Fibroblast of lung (primary cell): ENCODE results near the gene FCRL3. TPM values are rescaled to one million over a fixed set of nuclear protein-coding genes. Genes with fewer than 3 reads are reported as not detected.

Source experiments
- DNase-seq, 2 donors: peaks; one replicate each; pipeline versions ENCODE4 v3.0.0 to v3.0.0-alpha.2; 2010; ENCODE audit warnings: low read depth in 2 of 2
- H2AFZ ChIP-seq: 2 replicates; pipeline ENCODE4 v1.5.1; 2012; ENCODE audit warnings: low read length, control low read depth, inconsistent platforms
- H3K27ac ChIP-seq: 2 replicates; pipeline ENCODE4 v1.5.1; 2011; ENCODE audit warnings: low read length, control low read depth; ENCODE audit not compliant: insufficient read depth
- H3K27me3 ChIP-seq: 2 replicates; pipeline ENCODE4 v1.5.1; 2011; ENCODE audit warnings: mild to moderate bottlenecking, low read length; ENCODE audit not compliant: control insufficient read depth, insufficient read depth
- H3K36me3 ChIP-seq: 2 replicates; pipeline ENCODE4 v1.5.1; 2011; ENCODE audit warnings: low read length; ENCODE audit not compliant: control insufficient read depth, insufficient read depth
- H3K4me1 ChIP-seq: 2 replicates; pipeline ENCODE4 v1.5.1; 2011; ENCODE audit warnings: low read length; ENCODE audit not compliant: control insufficient read depth, insufficient read depth; ENCODE audit errors: extremely low read depth
- H3K4me2 ChIP-seq: 2 replicates; pipeline ENCODE4 v1.5.1; 2011; ENCODE audit warnings: low read length, control low read depth; ENCODE audit not compliant: insufficient read depth; ENCODE audit errors: extremely low read depth
- H3K4me3 ChIP-seq, 4 experiments: fragments of 200-600 bp in 1 of 4; sonication (generic) in 1 of 4; replicated peaks in 1 of 4; 2 replicates each; pipeline ENCODE4 v1.5.1; 2011 to 2016; ENCODE audit warnings: low read length in 4 of 4, low read depth in 3 of 4, mild to moderate bottlenecking in 3 of 4, control low read depth in 2 of 4, inconsistent platforms in 1 of 4, mixed read lengths in 1 of 4; ENCODE audit not compliant: insufficient read depth in 1 of 4; ENCODE audit errors: control extremely low read depth in 1 of 4
- H3K79me2 ChIP-seq: 2 replicates; pipeline ENCODE4 v1.5.1; 2012; ENCODE audit warnings: mild to moderate bottlenecking, low read length, inconsistent platforms; ENCODE audit not compliant: control insufficient read depth, insufficient read depth
- H3K9ac ChIP-seq: 2 replicates; pipeline ENCODE4 v1.5.1; 2011; ENCODE audit warnings: mild to moderate bottlenecking, low read length, control low read depth; ENCODE audit not compliant: insufficient read depth
- H3K9me3 ChIP-seq: 2 replicates; pipeline ENCODE4 v1.5.1; 2012; ENCODE audit warnings: low read depth, low read length; ENCODE audit not compliant: control insufficient read depth, insufficient read depth
- H4K20me1 ChIP-seq: 2 replicates; pipeline ENCODE4 v1.5.1; 2011; ENCODE audit warnings: low read length; ENCODE audit not compliant: control insufficient read depth, insufficient read depth; ENCODE audit errors: extremely low read depth
- EZH2 ChIP-seq: IDR thresholded peaks from 2 replicates; pipeline ENCODE4 v1.5.1; 2012; ENCODE audit warnings: low read length, control low read depth, mild to moderate bottlenecking; ENCODE audit errors: missing control alignments
- polyA plus RNA-seq, 2 donors: library from polyadenylated mRNA; depleted of rRNA in 1 of 2; stranded (reverse) in 1 of 2; unstranded in 1 of 2; fragments of >200 nt; gene quantifications; 2 replicates each; pipeline ENCODE4 v1.2.1, GENCODE V29; 2011 to 2012; ENCODE audit warnings: missing spikeins in 1 of 2
- total RNA-seq: library from RNA; depleted of rRNA; stranded (reverse); fragments of >200 nt; gene quantifications from 2 replicates; pipeline ENCODE4 v1.2.1, GENCODE V29; 2014
- TF ChIP-seq, protein P1 (sequence below), 2 donors: IDR thresholded peaks in 1 of 2; conservative IDR thresholded peaks in 1 of 2; 1 replicate in 1 of 2; 2 replicates in 1 of 2; pipeline ENCODE4 v1.5.1; 2011 to 2012; ENCODE audit warnings: low read length in 2 of 2, control low read depth in 1 of 2, inconsistent platforms in 1 of 2, low read depth in 1 of 2, mild to moderate bottlenecking in 1 of 2

FCRL3 gene
- total and polyA plus RNA-seq, 2 donors (not counting 1 experiment from before 2014, with no cell fraction given), result not detected

DNA sequence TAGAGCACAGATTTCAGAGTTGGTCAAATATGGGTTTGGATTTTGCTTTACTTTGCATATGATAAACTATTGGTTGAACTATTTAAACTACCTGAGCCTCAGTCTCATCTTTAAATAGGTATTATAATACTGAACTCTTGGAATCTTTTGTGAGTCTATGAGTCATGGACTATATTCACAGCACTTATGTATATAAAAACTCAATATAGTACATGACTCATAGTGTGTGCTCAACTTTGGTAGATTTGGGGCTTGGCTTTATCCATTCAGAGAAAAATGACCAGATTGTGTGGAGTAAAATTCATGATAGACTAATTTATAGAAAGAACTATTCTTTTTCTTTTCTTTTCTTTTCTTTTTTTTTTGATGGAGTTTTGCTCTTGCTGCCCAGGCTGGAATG is 28.7 kb downstream of the FCRL3 start:
- Histone ChIP-seq H3K27me3 (no peaks in the 10 kb centered on the region), H3K9ac (no peak overlapping the region)
- TF ChIP-seq EZH2, result no peak
- TF ChIP-seq, protein P1, sequence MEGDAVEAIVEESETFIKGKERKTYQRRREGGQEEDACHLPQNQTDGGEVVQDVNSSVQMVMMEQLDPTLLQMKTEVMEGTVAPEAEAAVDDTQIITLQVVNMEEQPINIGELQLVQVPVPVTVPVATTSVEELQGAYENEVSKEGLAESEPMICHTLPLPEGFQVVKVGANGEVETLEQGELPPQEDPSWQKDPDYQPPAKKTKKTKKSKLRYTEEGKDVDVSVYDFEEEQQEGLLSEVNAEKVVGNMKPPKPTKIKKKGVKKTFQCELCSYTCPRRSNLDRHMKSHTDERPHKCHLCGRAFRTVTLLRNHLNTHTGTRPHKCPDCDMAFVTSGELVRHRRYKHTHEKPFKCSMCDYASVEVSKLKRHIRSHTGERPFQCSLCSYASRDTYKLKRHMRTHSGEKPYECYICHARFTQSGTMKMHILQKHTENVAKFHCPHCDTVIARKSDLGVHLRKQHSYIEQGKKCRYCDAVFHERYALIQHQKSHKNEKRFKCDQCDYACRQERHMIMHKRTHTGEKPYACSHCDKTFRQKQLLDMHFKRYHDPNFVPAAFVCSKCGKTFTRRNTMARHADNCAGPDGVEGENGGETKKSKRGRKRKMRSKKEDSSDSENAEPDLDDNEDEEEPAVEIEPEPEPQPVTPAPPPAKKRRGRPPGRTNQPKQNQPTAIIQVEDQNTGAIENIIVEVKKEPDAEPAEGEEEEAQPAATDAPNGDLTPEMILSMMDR (conservative IDR thresholded peaks at IDR 0.05 in 1 of 2, IDR thresholded peaks at IDR 0.05 in 1 of 2; ENCODE audit: low read depth in 1 of 2, low read length in 2 of 2), result no peak

DNA sequence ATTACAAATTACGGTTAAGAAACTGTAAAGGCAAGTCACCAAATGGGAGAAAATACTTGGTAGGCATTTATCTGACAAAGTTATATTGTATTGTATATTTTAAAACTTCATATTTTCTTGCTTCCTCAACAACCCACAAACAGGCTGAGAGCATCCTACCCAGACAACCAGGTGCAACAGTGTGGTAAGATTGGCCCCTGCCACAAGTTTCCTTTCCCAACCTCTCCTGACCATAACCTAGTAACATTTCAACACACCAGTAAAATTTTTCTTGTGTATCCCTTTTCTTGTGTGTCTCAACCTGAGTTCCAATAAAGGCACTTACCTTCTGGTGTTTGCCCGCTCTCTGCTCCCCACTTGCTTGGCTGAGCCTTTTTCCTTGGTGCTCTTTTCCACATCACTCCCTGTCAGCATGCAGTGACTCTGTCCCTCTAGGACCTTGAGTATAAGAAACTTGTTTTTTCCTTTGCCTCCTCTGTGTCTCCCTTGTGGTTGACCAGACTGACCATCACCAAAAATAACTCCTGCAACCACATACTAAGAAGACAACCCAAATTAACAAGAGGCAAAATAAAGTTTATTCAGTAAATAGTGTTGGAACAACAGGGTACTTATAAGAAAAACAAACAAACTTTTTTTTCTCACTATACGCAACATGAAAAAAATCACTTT is 40.9 kb downstream of the FCRL3 start:
- Histone ChIP-seq H3K9me3 (no peaks in the 10 kb centered on the region), H3K4me3 (no peak overlapping the region), H3K27me3 (no peaks in the 10 kb centered on the region), H4K20me1 (no peaks in the 10 kb centered on the region), H3K79me2 (no peaks in the 10 kb centered on the region), H2AFZ (no peak overlapping the region), H3K4me2 (no peak overlapping the region), H3K36me3 (no peaks in the 10 kb centered on the region), H3K9ac (no peak overlapping the region), H3K27ac (no peak overlapping the region), H3K4me1 (no peaks in the 10 kb centered on the region)
- no peak for TF ChIP-seq EZH2
- TF ChIP-seq, protein P1 (conservative IDR thresholded peaks at IDR 0.05 in 1 of 2, IDR thresholded peaks at IDR 0.05 in 1 of 2; ENCODE audit: low read depth in 1 of 2, low read length in 2 of 2), result no peak
- no peak for DNase-seq

More for the DNA sequence above, 28.7 kb downstream of the FCRL3 start:
- H3K4me2 ChIP-seq, result no peak overlapping the region
- no peaks in the 10 kb centered on the region for H3K36me3 ChIP-seq
- no peaks in the 10 kb centered on the region for H3K4me1 ChIP-seq
- no peaks in the 10 kb centered on the region for H3K9me3 ChIP-seq
- H3K4me3 ChIP-seq, result no peak overlapping the region
- no peaks in the 10 kb centered on the region for H4K20me1 ChIP-seq
- H3K27ac ChIP-seq, result no peak overlapping the region
- H2AFZ ChIP-seq, result no peak overlapping the region
- no peak for DNase-seq
- H3K79me2 ChIP-seq, result no peaks in the 10 kb centered on the region

DNA sequence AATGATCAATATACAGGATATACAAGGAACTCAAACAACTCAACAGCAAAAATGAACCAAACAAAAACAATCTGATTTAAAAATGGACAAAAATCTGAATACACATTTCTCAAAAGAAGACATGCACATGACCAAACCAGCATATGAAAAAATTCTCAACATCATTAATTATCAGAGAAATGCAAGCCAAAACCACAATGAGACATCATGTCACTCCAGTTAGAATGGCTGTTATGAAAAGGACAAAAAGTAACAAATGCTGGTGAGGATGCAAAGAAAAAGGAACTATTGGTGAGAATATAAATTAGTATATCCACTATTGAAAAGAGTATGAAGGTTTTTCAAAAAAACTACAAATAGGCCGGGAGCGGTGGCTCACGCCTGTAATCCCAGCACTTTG is 42.0 kb downstream of the FCRL3 start:
- no peaks in the 10 kb centered on the region for H3K27me3 ChIP-seq
- no peak overlapping the region for H3K4me2 ChIP-seq
- TF ChIP-seq EZH2, result no peak
- TF ChIP-seq, protein P1 (conservative IDR thresholded peaks at IDR 0.05 in 1 of 2, IDR thresholded peaks at IDR 0.05 in 1 of 2; ENCODE audit: low read depth in 1 of 2, low read length in 2 of 2), result no peak
- no peaks in the 10 kb centered on the region for H3K4me1 ChIP-seq
- no peaks in the 10 kb centered on the region for H3K36me3 ChIP-seq
- no peak overlapping the region for H3K9ac ChIP-seq
- no peak overlapping the region for H3K27ac ChIP-seq
- no peak for DNase-seq
- H2AFZ ChIP-seq, result no peak overlapping the region
- no peaks in the 10 kb centered on the region for H4K20me1 ChIP-seq
- H3K9me3 ChIP-seq, result no peaks in the 10 kb centered on the region
- no peak overlapping the region for H3K4me3 ChIP-seq
- no peaks in the 10 kb centered on the region for H3K79me2 ChIP-seq
